HG03571 (cell line): Measurements from ENCODE around the gene TP53I11.

Source experiments
- ATAC-seq: cut with Tn5 transposase; IDR thresholded peaks from one replicate; pipeline ENCODE4 v1.9.1; 2021; ENCODE audit not compliant: unreplicated experiment

Gene TP53I11, protein sequence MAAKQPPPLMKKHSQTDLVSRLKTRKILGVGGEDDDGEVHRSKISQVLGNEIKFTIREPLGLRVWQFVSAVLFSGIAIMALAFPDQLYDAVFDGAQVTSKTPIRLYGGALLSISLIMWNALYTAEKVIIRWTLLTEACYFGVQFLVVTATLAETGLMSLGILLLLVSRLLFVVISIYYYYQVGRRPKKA

DNA sequence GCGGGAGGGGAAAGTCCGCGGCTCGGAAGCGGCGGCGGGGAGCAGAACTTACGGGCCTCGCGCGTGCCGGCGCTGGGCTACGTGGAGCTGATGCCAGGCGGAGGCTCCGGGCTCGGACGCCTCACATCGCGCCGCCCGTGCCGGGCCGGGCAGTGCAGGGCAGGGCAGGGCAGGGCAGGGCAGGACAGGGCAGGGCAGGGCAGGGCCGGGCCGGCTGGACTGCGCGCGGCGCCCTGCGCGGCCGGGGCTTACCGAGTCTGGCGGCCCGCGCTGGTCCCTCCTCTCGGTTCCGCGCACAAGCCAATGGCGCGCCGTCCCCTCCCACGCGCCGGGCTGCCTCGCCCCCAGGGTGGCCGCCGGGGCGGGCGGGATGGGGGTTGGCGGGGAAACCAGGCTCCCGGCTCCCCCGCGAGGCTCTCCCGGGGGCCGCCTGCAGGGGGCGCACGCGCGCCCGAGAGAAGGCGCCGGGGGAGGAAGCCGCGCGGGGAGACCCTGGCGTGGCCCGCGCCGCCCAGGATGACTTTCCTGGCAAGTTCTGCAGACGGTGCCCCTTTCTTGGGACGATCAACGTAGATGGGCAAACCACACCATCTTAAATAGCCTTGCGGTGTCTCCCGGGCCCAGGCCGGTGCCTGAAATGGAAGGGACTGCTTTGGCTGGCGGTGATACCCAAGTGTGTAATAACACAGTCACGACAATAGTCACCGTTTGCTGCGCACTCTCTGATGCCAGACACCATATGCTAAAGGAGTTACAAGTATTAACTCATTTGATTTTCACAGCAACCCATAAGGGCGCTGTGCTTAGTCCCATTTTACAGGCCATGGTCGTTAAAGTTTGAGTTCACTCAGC, at the start of gene TP53I11:
Gene TP53I11, minus strand, starts transcription at position 259 of the 852 bp plus-strand sequence. CDS start 12,548 bp downstream, outside the sequence.
- no peak for ATAC-seq

DNA sequence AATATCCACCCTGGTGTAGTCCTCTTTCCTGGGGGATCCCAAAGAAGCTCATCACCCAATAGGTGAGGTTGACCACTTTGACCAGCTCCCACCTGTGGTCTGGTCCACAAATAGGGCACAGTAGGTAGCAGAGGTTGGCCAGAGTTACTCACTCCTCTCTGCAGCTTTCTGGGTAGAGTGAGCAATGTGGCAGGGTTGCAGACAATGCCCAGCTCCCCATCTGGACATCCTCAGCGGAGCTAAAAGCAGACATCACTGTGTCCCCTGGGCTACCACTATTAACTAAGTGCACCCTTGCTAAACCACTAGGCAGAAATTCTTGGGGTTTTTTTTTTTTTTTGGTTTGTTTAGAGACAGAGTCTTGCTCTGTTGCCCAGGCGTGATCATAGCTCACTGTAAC, 48.4 kb upstream of the TP53I11 start:
- ATAC-seq = no peak

DNA sequence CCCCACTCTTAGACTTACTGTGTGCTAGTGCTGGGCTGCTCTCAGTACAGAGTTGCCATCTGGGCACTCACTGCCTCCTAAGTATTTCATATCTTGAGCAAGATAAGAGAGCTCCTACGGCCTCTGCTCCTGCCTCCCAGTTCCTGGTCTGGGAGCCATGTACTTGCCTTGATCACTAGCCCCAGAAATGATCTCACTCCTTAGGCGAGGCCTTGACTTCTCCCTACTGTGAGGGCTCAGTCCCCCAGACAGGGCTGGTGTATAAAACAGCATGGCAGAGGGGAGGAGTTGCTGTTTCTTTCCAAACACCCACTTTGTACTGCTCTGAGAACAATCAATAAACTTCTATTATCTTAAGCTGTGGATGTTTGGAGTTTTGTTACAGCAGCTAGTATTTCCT, 47.4 kb upstream of the TP53I11 start:
- ATAC-seq = no peak

DNA sequence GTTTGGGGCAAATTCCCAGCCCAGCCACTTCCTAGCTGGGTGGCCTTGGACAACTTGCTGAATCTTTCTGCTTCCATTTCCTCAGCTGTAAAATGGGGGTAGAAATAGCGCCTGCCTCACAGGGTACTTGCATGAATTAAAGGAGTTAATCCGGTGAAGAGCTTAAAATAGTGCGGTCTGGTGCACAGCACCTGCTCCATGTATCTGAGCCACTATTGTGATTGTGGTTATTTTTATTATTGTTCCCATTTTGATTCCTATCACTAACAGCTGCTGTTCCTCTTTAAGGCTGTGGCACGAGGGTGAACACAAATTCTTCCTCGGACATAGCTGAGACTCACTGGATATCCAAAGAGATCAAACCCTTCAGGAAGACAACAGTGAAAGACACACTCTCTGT, 46.9 kb upstream of the TP53I11 start:
- no peak for ATAC-seq

DNA sequence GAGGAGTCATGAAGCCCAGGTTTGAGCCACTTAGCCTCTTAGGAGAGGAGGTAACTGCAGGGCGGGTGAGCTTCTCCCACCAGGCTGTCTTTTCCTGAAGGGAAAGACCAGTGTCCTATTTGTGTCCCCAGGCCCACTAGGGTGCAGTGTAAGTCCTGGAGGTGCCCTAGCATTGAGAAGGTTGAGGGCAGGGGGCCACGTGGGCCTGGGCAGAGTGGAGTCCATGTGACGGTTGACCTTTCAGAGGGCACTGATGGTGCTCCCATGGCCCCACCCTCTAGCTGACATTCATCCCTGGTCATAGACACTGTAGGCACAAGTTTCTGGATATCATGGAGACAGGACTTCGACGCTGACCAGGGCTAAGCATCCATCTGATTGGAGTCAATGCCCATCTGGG, 44.1 kb upstream of the TP53I11 start:
- ATAC-seq = no peak

DNA sequence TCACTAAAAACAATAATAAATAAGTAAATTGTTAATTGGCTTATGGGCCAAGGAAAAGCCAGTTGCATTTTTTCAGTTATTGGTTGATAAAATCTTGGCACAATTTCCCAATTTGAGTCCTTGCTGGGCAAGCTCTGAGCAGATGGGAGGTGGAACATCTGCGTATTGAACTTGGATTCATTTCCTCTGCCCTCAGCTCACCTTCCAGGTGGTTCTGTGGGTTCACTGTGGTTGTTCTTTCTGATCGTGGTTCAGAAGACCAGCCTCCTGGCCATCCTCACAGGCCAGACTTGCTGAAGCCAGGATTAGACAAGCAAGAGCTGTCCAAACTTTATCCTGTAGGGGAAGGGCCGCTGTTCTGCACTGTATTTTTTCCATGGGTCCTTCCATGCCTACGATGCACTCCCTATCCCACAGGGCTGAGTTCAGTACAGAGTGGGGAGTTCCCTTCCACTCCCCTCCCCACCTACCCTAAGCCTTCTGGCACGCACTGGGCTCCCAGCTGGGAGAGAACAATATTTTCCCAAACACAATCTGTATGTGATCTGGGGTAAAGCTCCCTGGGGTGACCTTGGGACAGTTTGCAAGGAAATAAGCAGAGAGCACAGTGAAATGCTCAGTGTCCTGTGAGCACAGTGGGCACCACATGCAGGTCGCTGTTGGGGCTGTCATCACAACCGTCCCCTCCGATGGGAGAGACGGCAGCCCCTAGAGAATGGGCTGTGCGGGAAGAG, 43.5 kb upstream of the TP53I11 start:
- no peak for ATAC-seq

DNA sequence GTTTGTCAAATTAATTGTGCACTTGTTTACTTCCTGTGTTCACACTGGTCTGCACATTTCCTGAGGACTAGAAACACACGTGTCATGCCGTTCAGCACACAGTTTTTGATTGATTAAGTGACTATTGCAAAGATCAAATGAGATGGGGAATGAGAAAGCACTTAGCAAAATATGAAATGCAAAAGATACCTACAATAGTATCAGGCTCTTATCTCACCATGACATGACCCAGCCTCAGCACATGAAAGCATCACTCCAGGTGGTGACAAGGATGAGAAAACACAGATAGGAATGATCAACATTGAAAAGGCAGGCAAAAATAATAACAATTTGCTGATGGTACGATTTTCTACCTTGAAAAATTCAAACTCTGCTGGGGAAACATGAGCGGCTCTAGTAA, 42.1 kb upstream of the TP53I11 start:
- ATAC-seq = no peak

DNA sequence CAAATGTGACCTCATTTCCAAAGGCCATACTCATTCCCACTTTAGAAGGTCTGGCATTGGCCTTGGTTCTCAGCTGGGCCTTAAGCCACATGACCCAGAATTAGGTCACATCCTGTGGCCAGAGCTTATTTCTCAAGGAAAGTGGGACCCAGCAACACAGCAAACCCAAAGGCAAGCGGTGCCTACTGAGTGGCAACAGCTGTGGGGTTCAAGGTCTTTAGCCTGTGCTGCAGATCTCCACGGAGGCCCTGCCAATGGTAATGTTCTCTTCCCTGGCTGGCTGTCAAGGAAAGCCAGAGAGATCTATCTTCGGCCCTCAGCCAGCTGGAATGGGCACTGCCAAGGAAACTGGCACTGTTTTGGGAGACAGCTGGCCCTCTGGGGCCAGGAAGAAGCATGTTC, 41.5 kb upstream of the TP53I11 start:
- no peak for ATAC-seq

DNA sequence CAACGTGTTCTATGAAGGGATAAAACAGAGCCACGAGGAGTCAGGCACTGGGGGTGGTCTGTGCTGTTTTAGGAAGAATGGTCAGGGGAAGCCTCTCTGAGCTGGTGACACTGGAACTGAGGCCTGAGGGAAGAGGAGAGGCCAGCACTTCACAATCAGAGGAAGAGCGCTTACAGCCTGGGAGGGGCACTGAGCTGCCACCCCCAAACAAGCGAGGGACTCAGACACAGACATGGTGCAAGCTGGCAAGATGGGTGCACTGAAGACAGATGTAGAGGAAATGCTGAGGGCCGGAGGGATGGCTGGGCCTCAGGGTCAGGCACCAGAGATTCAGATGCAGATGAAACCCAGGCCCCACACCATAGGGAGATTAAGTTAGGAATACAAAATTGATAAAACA, 40.0 kb upstream of the TP53I11 start:
- ATAC-seq = no peak

DNA sequence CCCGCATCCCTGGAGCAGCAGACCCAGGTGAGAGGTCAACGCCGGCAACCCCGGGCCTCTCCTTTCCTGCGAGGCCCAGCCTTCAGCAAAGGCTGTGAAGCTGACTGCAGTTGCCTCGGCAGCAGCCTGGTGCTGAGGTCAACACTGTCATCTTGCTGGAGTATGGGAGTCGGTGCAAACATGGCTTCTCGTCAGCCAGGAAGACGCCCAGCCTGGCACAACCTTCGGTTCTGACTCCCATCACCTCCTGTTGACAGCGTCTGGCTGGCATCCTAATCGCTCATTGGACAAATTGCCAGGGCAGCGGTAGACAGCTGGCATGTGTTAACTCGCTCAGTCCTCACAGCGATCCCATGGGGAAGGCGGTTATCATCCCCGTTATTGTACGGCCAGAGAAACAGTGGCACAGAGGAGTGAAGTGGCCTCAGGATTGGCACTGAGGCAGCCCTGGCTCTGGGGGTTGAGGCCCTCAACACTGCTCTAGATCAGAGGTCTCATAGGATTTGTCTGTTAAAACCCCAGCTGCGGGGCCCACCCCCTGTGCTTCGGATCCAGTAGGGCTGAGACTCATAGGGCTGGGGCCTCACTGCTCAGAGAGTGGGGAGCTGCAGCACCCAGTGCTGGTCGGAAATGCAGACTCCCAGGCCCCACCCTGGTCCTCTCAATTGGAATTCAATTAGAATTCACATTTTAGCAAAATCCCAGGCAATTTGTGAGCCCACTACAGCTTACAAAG, 39.3 kb upstream of the TP53I11 start:
- no peak for ATAC-seq

DNA sequence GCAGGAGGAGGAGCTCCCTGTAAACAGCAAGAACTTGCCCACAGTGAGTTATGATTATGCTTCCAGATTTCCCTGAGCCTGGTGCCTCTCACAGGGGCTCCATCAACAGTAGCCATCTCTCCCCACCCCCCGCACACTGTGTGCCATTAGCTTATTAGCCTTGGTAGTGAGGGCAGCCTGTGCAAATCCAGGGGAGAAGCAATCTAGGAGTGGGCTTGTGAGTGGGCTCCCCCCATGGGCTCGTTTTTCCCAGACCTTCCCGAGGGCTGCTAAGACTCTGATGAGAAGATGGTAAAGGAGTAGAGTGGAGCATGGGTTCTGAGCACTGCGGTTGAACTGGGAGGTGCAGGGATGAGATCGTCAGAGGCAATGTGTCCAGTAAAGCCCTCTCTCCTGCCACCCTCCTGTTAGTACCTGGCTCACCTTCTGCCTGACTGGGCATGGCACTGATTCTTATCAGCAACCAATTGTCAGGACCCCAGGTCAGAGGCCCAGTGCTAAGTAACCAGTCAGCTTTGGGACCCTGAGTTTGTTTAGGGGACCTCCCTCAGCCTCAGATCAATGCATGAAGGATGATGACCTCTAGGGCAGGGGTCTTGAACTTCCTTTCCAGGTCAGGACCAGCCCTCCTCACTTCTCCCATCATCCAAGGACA, 38.4 kb upstream of the TP53I11 start:
- ATAC-seq = no peak

DNA sequence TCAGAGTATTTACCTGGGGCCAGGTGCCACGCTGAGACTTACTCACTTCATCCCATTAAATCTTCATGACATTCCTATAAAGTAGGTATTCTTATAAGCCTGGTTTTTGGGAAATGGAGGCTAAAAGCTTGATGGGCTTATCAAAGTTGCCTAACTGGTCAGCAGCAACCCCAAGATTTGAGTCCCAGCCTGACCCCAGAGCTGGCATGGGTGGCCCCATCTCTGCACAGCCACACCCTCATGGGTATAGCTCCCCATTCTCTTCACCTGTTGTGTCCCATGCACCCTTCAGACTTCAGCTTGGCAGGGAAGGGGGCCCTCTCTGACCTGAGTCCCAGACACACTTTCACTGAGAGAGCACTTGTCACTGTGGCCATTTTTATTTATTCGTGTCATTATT, 37.4 kb upstream of the TP53I11 start:
- no peak for ATAC-seq

DNA sequence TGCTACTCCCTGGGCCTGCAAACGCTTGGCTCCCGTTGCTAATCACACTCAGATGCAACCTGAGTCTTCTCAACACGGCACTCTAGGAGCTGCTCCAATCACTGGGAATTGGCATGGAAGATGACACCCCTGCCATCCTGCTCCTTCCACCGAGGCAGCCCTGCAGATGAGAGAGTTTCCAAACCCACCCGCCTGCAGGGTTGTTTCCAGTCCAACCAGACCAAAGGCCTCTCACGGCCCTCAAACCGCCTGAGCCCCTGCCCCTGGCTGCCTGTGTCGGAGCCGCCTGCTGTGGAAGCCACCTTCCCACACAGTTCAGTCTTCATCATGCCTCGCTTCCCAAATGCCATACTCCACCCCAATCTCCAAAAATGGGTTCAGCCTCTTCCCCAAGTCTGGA, 36.8 kb upstream of the TP53I11 start:
- no peak for ATAC-seq

DNA sequence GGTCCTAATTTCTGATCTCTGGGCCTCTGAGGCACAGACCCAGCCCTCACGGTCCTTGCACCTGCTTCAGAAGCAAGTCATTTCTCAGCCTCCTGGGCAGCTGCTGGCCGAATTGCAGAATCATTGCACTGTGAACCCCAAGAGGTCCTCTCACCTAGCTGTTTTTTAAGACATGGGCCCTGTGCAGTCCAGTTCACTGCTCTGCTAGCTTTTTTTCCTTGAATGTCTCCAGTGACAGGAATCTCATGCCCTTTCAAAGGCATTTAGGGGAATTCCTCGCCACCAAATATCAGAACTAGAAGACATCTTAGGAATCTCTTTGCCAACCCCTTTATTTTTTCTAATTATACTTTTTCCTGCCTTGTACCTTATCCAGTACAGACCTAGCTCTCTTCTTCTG, 35.6 kb upstream of the TP53I11 start:
- ATAC-seq = no peak

DNA sequence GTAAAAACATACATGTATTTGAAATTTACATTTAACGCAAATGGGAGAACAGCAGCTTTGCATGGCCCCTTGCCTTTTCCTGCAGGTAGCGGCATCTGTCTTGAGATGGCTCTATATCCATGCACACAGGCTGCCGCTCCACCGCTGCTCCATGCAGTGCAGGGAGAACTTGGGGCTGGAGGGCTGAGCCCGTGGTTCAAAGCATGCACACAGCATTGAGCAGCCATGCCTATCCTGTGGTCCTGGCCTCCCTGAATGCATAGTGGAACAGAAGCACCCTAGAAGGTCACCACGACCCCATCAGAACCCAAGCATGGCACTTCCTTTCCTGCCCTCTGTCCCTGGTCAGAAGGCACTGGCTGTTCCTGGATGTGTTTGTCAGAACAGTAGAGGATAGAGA, 35.0 kb upstream of the TP53I11 start:
- ATAC-seq = no peak

DNA sequence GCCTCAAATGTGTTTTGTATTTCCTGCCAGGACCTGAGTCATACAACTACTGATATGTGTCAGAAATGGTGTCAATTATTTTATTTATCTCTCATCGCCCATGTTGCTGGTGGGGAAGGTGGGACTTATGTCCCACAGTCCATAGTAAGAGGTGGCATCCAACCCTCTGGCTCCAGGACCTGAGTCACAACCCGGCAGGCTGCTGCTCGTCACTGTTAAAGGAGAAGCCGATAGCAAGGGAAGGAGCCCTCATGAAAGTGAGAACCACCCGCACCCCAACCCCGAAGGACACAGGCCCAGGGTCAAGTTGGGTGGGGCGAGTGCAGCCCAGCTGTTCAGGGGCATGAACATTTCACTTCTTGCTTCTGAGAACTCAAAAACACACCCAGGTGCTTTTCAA, 33.1 kb upstream of the TP53I11 start:
- no peak for ATAC-seq

DNA sequence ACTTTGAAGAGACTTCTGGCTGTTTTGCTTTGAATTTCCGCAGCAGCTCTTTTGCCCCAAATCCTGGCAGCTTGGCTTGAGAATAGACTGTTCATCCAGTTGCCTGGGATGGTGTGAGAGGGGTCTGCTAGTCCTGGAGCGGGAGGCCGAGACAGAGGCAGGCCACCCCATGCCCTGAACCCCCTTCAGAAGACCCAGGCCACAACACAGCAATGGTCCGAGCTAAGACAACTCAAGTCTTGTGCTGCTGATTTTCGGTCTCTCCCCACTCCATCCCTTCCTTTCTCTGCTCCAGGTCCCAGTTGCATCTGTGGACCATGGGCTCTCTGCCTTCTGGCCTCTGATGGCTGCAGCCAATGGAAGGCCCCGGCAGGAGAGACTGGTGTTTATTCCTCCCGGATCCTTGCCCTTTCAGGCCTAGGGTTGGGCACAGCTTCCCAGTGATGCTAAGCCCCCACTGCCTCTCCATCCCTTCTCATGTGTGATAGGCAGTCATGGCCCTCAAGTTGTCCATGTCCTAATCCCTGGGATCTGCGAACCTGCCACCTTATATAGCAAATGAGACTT, 31.9 kb upstream of the TP53I11 start:
- no peak for ATAC-seq

DNA sequence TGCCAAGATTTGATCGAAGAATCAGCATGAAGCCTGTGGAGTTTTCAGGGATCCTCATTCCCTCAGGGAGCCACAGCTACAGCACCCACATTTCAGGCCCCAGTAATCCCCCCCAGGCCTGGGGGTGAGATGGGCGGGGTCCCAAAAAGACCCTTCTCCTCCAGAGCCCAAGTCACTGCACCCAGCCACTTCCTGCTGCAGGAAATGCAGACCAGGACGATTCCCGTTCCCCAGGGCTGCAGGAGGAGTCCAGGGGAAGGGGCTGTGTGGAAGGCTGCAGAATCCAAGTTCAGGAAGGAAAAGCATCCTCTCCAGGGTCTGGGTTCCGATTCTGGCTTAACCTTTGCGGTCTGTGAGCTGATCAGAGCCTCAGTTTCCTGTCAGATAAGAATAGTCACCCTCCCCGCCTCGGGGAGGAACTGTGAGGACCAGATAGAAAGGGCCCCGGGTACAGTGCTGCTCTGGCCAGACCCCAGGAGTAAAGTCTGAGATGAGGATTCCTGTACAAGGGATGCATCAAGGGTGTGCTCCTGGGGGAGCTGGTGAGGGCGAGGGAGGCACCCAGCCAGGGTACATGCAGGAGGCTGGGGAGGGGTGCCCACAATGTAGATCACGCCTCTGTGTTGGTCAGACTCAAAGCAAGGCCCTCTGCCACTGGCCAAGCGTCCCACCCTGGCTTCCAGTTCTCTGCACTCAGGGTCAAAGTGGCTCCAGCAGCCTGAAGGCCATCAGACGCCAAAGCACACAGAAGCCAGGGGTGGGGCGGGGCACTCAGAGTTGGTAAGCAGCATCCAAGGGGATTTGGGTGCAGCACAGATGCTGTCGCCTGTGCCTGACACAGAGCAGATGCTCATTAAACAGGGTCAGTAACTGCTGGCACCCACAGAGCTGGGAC, 30.1 kb upstream of the TP53I11 start:
- no peak for ATAC-seq
